Stimulated activated CD8-positive, alpha-beta memory T cell treated with anti-CD3 and anti-CD28 coated beads, Interleukin-7, amount 100 ng/mL, for 48 hours (primary cell): ENCODE results near the gene CRISP3.
"Not testable (repeated sequence)": the region's sequence is repeated elsewhere in the genome, so short reads cannot be mapped to it uniquely, and the experiment has no call there.

Source experiments
- DNase-seq, 2 donors: peaks; one replicate each; pipeline ENCODE4 v3.0.0-alpha.2; 2020; ENCODE audit warnings: low read depth in 1 of 2; ENCODE audit errors: extremely low read depth in 1 of 2

The CRISP3 gene, protein sequence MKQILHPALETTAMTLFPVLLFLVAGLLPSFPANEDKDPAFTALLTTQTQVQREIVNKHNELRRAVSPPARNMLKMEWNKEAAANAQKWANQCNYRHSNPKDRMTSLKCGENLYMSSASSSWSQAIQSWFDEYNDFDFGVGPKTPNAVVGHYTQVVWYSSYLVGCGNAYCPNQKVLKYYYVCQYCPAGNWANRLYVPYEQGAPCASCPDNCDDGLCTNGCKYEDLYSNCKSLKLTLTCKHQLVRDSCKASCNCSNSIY

DNA sequence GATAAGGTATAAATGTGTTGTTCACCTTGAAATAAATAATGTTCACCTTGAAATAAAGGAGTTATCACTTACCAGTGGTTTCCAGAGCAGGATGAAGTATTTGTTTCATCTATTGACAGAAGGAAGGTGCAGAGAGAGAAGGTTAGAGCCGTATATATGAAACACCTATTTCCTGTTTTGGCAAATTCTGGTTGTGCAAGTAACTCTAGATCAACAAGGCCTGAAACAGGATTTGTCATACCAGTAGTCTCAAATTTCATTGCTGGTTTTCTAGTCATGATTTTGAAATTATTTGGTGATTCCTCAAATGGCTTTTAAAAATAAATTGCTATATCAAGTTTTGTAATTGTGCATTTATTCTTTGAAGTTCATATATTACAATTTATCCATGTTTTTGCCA is at the start of gene CRISP3:
TSS of gene CRISP3 (minus strand) at position 130 of the 400 bp plus-strand sequence. CDS start at position 109, 21 bp downstream.
- DNase-seq: no peak

DNA sequence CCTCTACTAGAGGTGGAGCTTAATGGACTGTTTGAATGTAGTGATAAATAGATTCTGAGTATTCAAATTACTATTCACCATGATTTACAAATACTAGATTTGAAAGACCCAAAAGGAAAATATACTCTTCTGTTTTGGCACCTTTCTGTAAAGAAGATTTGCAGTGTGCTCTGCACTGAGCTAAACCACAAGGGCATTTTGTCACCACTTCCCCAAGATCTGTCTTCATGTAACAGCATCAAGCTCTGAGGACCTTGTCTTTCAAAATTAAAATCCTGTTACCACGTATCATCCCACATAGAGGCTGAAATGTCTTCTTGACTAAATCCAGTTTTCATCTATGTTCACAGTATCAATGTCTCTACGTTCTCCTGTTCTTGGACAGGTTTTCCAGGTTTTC is 46.2 kb upstream of the CRISP3 start:
- no peak for DNase-seq

DNA sequence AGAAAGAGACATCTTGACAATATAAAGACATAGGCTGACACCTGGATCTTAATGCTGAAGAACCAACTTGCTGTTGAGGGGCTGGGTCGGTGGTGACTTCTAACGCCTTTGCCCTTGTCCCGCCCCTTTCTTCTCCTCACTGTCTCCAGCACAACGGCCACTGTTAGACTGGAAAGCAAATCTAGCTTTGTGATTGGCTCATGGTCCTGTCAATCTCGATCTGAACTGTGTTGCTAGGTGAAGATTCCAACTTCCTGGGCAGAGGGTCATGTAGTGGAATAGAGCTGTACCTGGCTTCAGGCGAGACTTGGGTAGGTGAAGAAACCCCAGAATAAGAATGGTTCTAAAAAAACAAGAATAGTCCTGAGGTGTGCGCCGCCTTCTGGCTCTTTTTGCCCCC is 43.0 kb upstream of the CRISP3 start, which contains the start of gene PGK2:
TSS of gene PGK2 (minus strand) at position 110 of the 400 bp plus-strand sequence. CDS start at position 12, 98 bp downstream.
- DNase-seq: no peak

DNA sequence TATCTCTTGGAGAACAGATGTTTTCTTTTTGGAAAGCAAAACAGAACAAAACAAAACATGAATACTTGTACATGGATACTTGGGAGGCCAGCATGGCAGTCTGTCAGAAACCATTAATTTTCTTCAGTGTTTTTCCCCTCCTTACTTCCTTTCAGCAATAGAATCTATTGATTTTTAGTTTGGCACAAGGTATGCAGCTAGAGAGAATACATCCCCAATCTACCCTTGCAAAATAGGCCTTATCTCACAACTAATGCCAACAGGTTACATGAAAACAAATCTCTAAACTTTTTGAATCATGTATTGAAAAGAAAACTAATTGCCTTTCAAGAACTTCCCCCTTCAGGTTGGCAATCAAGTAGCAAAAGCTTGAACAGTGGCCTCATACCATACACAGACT is 40.1 kb upstream of the CRISP3 start:
- no peak for DNase-seq

DNA sequence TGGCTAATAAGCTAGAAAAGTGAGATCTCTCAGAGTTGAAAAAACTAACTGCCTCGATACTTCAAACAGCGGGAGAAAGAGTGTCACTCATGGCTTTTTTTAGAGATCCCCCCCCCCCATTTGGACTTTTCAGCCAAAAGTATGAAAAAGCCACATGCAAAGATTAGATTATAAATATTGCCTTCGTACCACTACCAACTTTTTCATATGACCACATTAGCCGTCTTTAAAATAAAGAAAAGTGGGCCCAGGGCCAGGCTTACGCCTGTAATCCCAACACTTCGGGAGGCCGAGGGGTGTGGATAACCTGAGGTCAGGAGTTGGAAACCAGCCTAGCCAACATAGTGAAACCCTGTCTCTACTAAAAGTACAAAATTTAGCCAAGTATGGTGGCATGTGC is 38.5 kb upstream of the CRISP3 start:
- no peak for DNase-seq

DNA sequence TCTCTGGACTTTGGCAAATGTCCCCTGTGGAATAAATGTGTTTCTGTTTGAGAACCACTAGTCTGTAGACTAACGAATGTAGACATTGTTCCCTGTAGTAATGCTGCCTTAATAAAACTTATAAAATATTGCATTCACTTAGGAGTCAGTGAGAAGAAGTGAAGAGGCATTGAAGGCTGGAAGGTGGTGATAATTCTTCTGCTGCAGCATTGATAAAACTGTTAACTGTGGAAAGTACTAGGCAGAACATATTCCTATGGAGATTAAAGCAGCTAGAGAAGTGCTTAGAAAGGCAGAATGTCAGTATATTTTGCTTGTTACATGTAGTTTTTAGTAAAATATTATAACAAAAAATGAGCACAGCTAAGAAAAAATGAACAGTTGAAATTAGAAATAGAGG is 38.1 kb upstream of the CRISP3 start:
- no peak for DNase-seq

DNA sequence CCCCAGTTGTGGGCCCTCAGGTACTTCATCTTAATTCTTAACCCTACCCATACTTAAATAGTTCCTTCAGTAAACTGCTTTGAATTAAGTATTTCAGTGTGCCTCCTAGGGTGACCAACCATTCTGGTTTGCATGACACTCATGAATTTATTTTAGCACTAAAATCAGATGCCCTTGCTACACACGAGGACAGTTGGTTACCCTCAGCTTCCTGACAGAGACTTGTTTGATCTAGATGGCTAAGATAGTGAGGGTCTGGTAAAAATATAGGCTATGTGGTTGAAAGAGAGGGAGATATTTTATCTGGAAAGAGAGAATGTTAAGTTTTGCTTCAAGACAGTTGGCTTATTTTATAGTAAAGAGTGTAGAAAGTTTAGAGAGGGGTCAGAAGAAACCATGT is 32.3 kb upstream of the CRISP3 start:
- no peak for DNase-seq

DNA sequence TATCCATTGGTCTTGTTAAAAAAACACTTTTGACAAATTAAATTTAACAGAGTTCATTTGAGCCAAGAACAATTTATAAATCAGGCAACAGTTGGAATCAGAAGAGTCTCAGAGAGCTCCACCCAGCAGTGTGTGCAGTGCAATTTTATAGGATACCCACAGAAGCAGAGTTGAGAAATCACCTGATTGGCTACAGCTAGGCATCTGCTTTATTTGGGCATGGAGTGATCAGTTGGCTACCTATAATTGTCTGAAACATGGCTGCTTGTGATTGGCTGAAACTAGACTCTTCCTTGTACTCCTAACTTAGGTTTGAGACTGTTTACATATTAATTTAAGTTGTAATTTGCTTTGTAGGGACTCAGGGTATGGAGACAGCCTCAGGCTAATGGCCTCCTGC is 30.9 kb upstream of the CRISP3 start:
- DNase-seq: no peak

DNA sequence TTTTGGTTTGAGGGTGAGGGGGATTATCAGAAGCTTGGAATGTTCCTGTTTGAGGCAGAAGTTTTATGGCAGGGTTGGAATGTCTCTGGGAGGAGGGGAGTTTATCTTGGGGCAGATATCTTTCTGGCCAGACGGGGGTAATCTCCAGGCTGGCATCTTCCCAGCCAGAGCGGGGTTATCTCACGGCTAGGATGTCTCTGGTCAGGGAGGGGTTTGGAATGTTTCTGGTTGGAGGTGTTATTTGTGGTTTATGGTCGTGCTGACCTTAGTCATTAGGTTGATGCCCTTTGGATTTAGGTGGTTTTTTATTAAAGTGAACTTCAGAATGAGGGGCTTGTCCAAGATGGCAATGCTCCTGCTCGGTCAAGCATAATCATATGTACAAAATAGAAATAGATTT is 28.1 kb upstream of the CRISP3 start:
- no peak for DNase-seq

DNA sequence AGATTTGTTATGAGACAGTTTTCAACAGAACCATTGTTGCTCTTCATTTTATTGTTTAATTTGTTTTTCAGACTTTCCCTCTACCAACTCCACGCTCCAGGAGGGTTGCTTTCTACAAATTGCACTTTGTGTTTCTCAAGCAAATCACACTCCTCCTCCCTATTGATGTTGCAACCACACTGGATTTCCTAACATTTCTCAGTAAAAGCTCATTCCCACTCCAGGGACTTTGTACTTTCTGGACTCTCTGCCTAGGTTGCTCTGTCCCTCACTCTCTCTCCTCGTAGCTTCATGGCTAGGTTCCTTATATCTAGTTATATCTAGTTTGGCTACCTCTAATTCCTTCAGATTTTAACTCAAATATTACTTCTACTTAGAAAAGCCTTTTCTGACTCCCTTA is 22.6 kb upstream of the CRISP3 start:
- no peak for DNase-seq

DNA sequence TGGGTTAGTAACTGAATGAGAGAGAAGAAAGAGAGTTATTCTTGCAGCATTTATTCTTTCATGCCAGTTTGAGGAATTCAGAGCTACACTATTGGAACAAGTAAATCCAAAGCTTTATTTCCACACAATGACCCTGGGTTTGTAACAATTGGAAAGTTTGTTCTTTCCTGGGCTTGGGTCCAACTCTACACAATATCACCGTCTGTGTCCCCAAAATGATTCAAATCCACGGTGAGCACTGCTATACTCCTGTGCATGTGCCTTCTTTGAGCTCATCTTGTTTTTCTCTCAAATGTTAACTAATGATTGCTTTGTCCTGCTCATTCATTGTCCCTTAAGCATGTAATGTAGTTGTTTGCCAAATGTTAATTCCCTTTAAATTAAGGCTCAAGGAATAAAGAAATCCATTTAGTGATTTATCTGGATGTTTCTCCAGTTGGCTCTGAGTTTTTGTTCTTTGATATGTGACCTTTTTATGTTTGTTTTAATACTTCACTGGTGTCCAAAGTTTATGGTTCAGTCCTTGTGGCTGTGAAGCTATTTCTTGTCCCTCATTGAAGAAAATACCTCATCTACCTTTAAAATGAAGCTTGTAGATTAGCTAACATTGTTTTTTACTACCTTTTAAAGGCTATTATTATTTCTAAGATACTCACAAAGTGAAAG is 20.5 kb upstream of the CRISP3 start:
- DNase-seq: no peak

DNA sequence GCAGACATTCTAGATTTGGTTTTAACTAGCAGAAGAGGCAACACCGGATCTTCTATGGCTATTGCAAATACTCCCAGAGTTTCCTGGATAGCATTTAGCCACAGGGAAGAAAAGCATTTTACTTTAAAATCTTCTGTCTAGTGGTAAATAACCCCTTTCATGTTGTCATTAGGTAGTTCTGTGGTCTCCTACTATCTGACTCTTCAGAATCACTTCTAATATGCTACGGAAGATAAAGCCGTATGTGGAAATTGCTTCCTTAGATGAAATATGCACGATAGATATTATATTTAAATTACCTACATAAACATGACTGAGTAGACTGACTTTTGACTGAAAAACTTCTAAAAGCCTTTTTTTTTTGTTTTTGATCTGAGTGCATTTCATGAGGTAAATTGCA is 759 bp downstream of the CRISP3 start:
- DNase-seq: no peak

DNA sequence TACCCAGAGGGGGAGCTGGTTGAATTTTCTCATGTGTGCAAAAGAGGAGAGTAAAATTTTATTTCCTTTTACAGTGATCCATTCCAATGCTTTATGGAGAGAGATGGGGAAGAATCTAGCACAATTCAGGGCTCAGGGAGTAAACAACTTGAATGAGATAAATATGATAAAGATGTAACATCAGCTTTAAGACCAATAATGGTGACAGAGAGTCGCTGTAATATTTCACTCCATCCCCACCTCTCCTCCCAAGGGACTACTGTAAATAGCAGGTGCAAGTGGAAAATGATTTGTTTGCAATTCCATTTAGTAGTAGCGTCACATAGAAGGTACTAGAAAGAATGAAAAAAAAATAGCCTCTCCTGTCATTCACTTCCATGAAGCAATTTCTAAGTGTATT is 4.8 kb downstream of the CRISP3 start:
- DNase-seq: no peak

DNA sequence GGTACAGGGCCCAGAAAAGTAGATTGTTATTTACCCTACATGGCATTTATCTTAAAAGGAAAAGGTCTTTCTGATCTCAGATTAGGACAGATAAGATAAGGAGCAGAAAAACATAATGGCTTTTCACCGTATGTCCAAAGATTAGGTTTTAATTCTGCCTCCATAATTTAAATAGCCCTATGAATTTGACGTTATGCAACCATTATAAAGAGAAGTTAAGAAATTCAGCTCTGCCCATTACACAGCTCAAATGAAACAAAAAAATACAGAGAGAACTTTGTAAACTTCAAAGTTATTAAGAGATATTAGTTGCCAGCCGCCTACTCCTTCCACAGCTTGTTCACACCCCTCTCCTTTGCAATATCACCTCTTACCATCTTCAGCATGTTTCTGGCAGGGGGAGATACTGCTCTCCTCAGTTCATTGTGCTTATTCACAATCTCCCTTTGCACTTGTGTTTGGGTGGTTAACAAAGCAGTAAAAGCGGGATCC is 8.1 kb downstream of the CRISP3 start:
- no peak for DNase-seq

DNA sequence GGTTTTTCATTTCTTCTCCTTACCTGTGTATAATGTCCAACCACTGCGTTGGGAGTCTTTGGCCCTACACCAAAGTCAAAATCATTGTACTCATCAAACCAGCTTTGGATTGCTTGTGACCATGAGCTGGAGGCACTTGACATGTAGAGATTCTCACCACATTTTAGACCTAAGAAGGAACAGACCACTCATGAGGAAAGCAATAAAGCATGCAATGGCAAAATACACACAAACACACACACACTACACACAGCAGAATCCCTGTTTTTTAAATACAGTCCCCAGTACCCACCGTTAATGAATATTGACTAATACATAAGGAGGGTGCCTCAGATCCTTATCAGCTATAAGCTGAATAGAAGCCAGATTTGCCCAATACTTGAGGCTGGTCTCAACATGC is 10.5 kb downstream of the CRISP3 start:
- no peak for DNase-seq

DNA sequence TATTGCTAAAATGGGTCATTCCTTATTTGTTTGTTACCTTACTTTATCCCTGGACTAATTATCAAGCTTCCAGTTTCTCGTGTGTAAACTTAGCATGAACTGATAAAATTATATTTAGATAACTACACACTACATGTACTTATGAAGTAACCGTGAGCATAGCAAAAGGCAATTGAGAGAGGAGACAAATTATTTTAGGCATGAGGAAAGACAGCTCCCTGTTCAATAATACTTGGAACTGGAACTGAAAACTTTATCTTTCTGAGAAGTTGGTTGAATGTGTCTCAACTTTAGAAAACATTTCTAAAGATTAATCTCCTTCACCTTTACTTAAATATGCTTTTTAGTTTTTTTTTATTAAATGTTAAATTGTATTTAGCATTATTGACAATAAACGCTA is 11.4 kb downstream of the CRISP3 start:
- no peak for DNase-seq

DNA sequence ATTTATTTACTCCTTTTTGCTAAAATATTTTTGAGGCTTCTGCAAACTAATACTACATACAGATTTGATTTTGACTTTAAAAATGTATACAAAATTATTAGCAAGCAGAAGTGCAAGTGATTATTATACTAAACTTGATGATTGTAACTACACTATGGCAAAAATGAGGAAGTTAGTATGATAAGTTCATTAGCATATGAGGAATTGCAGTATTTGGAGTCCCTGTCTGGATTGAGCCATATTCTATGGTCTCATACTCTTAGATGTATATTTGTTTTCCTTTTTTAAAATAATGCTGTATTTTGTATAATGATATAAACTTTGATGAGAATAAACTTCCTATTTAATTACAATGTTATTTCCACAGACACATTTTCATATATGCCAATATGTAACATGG is 13.9 kb downstream of the CRISP3 start:
- DNase-seq: no peak

DNA sequence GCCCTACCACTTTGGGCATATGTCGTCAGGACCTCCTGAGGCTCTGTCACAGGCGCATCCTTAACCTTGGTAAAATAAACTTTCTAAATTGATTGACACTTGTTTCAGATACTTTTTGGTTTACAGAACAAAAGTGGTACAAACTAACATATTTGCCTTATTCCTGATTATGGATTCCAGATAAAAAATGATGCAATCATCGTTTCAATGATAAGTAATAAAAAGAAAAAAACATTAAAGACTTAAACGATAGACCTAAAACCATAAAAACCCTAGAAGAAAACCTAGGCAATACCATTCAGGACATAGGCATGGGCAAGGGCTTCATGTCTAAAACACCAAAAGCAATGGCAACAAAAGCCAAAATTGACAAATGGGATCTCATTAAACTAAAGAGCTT is 20.3 kb downstream of the CRISP3 start:
- not testable (repeated sequence) for DNase-seq

DNA sequence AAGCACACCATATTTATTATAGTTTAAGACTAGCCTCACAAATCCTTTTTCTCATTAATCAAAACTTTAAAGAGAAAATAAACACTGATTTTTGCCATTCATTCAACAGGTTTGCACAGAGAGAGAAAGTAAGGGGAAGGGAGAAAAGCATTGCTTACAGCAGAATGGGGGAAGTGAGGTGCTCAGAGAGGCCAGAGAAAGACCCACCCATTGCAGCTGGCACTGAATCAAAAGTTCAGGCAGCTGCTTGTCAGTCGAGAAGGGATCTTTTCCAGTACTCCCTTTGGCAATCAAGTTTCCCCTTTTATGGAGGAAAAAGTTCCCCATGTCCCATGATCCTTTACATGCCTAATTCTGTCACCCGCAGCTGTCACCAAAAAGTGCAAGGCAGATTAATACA is 22.9 kb downstream of the CRISP3 start:
- no peak for DNase-seq

DNA sequence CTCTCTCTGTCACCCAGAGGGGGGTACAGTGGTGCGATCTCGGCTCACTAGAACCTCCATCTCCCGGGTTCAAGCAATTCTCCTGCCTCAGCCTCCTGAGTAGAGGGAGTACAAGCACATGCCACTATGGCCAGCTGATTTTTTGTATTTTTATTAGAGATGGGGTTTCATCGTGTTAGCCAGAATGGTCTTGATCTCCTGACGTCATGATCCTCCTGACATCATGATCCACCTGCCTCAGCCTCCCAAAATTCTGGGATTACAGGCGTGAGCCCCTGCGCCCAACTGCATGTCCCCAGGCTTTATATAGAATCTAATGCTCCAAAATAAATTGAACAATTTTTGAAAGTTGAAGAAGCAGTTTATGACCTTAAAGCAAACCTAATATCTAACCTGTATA is 23.8 kb downstream of the CRISP3 start:
- DNase-seq: no peak

DNA sequence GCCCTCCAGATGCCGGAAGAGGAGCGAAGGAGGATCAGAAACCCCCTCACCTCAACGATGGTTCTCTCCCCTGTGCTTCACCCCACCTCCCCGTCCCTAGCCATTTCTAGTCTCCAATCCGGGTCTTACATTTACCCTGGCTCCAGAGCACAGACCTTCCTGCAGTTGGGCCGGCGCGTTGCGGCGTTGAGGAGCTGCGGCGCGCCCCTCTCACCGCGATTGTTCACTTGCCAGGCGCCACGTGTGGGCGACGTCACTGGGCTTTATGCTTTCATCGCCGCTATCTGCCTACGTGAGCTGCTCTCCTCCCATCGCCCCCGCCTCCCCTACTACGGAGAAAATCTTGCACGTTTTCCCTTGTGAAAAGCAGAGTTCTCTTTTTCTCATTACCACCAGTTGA is 30.8 kb downstream of the CRISP3 start, which contains the start of gene CRISP2:
TSS of gene CRISP2 (minus strand) at position 198 of the 400 bp plus-strand sequence. CDS start 4,347 bp downstream, outside the sequence.
- DNase-seq: no peak

DNA sequence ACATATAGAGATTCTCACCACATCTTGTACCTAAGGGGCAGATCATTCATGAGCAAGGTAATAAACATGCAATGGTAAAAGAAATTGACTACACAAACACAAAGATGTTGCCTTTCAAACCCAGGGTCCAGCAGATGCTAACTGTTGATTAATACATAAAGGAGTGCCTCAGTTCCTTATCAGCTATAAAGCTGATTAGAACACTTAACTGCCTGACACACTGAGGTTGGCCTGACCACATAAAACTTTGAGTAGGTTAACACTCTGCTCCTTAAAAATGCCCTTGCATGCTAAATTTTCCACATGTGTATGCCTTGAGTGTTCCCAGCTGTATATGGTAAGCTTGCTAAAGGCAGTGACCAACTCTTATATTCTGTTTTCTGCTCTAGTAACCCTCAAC is 45.7 kb downstream of the CRISP3 start:
- DNase-seq: no peak
